MM.1S (cell line): ENCODE measurements around the gene POLA2.

Experiments
- CTCF ChIP-seq: fragments of 300-600 bp; sonication (generic); IDR thresholded peaks from 2 replicates; pipeline ENCODE4 v1.5.1; 2016; ENCODE audit warnings: antibody characterized with exemption, low read length, mixed read lengths
- EZH2 ChIP-seq: fragments of 300-600 bp; sonication (generic); optimal IDR thresholded peaks from 2 replicates; pipeline ENCODE3; 2017; ENCODE audit warnings: low read depth, mild to moderate bottlenecking, antibody characterized with exemption, low read length, mixed read lengths
- EZH2phosphoT487 ChIP-seq: fragments of 300-600 bp; sonication (generic); IDR thresholded peaks from 2 replicates; pipeline ENCODE4 v1.6.1; 2018; ENCODE audit warnings: antibody characterized with exemption, low read length

- no peak for TF ChIP-seq EZH2
- no peak for TF ChIP-seq CTCF
- no peak for TF ChIP-seq EZH2phosphoT487
Measured at GRCh38 chr11:65217441-65218423, 44.0 kb upstream of the POLA2 start.
